ENCODE results near the gene EXOSC1. TPM values are rescaled to one million over a fixed set of nuclear protein-coding genes. Genes with fewer than 3 reads are reported as not detected.

EXOSC1 gene
- total and polyA plus RNA-seq, 2 of the 13 experiments (the other 11 are each of a cell fraction or from before 2014, with no cell fraction given): 36.3 to 39.9 TPM

GRCh38 chr10:97445722-97446639 lies at the start of gene EXOSC1, which contains the start of gene ZDHHC16 (continued):
- no peak for TF ChIP-seq ZFP82 (CRISPR knock-in tag; IDR thresholded peaks at IDR 0.05; ENCODE audit: borderline replicate concordance)
- peak; percentile 2; the same call in 1 of the 2 replicates for TF ChIP-seq ZBTB38 (CRISPR knock-in tag; IDR thresholded peaks at IDR 0.05)
- no peak for TF ChIP-seq ZNF780A (CRISPR knock-in tag; IDR thresholded peaks at IDR 0.05)
- TF ChIP-seq FOXP4 (CRISPR knock-in tag; IDR thresholded peaks at IDR 0.05): peak; percentile 43; the same call in 1 of the 2 replicates
- TF ChIP-seq ZNF674 (CRISPR knock-in tag; IDR thresholded peaks at IDR 0.05; ENCODE audit: low read depth): 0 out of 2 replicates have a peak, but pooled peaks have one; percentile 8
- no peak for TF ChIP-seq ZNF496 (CRISPR knock-in tag; IDR thresholded peaks at IDR 0.05; ENCODE audit: insufficient replicate concordance)
- TF ChIP-seq CREBL2 (CRISPR knock-in tag; IDR thresholded peaks at IDR 0.05; ENCODE audit: borderline replicate concordance): no peak
- no peak for TF ChIP-seq HDAC6 (IDR thresholded peaks at IDR 0.05; ENCODE audit: low read depth, low read length)
- no peak for TF ChIP-seq ZNF274 (CRISPR knock-in tag; IDR thresholded peaks at IDR 0.05)
- peak; percentile 39; the same call in 1 of the 2 replicates for TF ChIP-seq TBX3 (IDR thresholded peaks at IDR 0.05; ENCODE audit: borderline replicate concordance)
- TF ChIP-seq ELF3 (CRISPR knock-in tag; IDR thresholded peaks at IDR 0.05): peak; percentile 77
- no peak; the same call in none of the 2 replicates for TF ChIP-seq ZBTB26 (CRISPR knock-in tag; IDR thresholded peaks at IDR 0.05; ENCODE audit: borderline replicate concordance)
- no peak for TF ChIP-seq ETV6 (CRISPR knock-in tag; conservative IDR thresholded peaks at IDR 0.05)
- no peak for TF ChIP-seq ZNF10 (CRISPR knock-in tag; IDR thresholded peaks at IDR 0.05; ENCODE audit: borderline replicate concordance, low read depth)
- TF ChIP-seq ZSCAN30 (CRISPR knock-in tag; IDR thresholded peaks at IDR 0.05): 0 out of 2 replicates have a peak, but pooled peaks have one; percentile 64
- TF ChIP-seq ZNF224 (CRISPR knock-in tag; IDR thresholded peaks at IDR 0.05): no peak
- TF ChIP-seq DNMT1 (CRISPR knock-in tag; IDR thresholded peaks at IDR 0.05): no peak
- no peak for TF ChIP-seq TIGD3 (CRISPR knock-in tag; IDR thresholded peaks at IDR 0.05; ENCODE audit: borderline replicate concordance)
- TF ChIP-seq ZNF558 (CRISPR knock-in tag; IDR thresholded peaks at IDR 0.05; ENCODE audit: borderline replicate concordance): no peak; the same call in 1 of the 2 replicates
- peak; percentile 58; the same call in 1 of the 2 replicates for TF ChIP-seq FOXA3 (CRISPR knock-in tag; IDR thresholded peaks at IDR 0.05)

All from HepG2 (cell line).